C4-2B (cell line): Measurements from ENCODE around the gene EPS8L1.

Experiments
- ZFX ChIP-seq: fragments of 450-650 bp; IDR thresholded peaks from 2 replicates; pipeline ENCODE4 v1.6.1; 2017
- TF ChIP-seq, protein P1 (sequence below): fragments of 450-650 bp; conservative IDR thresholded peaks from 2 replicates; pipeline ENCODE4 v1.5.1; 2017; ENCODE audit warnings: mild to moderate bottlenecking

DNA sequence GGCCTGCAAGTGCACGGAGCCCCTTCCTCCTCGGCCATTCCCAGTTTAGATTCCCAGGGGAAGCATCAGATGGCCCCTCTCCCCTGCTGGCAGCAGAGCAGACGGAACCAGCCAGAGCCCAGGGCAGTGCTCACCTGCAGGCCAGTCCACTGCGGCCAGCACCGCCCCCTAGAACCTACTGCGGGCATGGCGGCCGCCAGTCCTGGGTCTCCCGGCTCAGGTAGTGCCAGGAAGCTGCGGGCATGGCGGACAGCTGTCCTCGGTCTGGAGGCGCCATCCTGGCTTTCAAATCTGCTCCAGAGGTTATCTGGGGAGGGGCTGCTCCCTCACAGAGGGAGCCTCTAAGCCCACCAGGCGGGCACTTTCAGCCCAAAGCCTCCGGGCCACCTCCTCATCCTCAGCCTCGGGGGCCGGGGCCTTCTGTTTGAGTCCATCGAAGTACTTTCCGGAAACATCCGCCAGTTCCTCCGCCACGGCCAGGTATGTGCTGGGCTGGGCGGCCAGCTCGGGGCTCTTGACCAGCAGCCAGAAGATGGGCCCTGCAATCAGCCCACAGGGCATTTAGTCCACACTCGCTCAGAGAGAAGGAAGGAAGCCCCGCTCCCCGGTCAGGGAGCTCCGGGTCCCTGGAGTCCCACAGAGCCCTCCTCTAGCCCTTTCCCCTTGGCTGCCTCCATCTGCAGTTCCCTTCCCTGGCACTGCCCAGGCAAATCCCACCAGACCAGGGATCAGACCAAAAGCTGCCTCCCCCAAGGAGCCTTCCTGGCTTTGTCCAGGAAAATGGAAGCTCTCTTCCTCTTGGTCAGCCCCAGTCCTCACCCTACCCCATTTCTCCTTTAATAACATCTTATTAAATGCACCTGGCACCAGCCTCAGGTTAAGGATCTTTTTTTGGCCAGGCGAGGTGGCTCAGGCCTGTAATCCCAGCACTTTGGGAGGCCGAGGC lies 30.6 kb upstream of the EPS8L1 start:
- TF ChIP-seq, protein P1, sequence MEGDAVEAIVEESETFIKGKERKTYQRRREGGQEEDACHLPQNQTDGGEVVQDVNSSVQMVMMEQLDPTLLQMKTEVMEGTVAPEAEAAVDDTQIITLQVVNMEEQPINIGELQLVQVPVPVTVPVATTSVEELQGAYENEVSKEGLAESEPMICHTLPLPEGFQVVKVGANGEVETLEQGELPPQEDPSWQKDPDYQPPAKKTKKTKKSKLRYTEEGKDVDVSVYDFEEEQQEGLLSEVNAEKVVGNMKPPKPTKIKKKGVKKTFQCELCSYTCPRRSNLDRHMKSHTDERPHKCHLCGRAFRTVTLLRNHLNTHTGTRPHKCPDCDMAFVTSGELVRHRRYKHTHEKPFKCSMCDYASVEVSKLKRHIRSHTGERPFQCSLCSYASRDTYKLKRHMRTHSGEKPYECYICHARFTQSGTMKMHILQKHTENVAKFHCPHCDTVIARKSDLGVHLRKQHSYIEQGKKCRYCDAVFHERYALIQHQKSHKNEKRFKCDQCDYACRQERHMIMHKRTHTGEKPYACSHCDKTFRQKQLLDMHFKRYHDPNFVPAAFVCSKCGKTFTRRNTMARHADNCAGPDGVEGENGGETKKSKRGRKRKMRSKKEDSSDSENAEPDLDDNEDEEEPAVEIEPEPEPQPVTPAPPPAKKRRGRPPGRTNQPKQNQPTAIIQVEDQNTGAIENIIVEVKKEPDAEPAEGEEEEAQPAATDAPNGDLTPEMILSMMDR, result no peak
- TF ChIP-seq ZFX, result no peak
